Transverse colon (tissue), 4 donors: ENCODE measurements around the gene PSG5.
"Not testable (repeated sequence)": the region's sequence is repeated elsewhere in the genome, so short reads cannot be mapped to it uniquely, and the experiment has no call there.

Source experiments
- CTCF ChIP-seq, 5 experiments: fragments of 200-600 bp in 3 of 5; fragments of 450-650 bp in 2 of 5; sonication (generic) in 3 of 5; IDR thresholded peaks; 1 replicate in 2 of 5; 2 replicates in 3 of 5; pipeline ENCODE4 v1.5.1; 2016 to 2017; ENCODE audit warnings: antibody characterized with exemption in 5 of 5, inconsistent platforms in 3 of 5, mild to moderate bottlenecking in 2 of 5, moderate library complexity in 1 of 5
- POLR2A ChIP-seq: fragments of 450-650 bp; IDR thresholded peaks from one replicate; pipeline ENCODE4 v1.6.1; 2016; ENCODE audit warnings: antibody characterized with exemption, mild to moderate bottlenecking, moderate library complexity
- POLR2AphosphoS5 ChIP-seq, 3 donors: sonication (generic); formaldehyde crosslinking; IDR thresholded peaks; one replicate each; pipeline ENCODE4 v1.6.1; 2016; ENCODE audit warnings: antibody characterized with exemption in 3 of 3

DNA sequence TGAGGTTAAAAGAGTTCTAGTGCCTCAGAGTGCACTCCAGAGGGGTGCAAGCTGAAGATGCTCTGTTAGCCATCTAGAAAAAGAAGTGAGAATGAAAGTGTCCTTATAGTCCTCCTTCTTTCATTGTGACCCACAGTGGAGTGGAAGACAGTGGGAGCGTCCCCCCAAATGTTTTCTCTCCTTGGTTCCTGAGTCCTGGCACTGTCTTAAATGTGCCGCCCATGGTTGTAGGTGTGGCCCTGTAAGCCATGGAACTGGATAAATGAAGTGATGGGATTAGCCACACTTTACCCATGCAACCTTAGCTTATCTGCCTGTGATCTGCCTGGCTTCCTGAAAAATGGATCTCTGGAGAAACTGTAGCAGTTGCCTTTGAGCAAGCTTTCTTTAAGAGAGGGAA lies 42.4 kb upstream of the PSG5 start:
- not testable (repeated sequence) for TF ChIP-seq CTCF (IDR thresholded peaks at IDR 0.05); POLR2A; POLR2AphosphoS5 (IDR thresholded peaks at IDR 0.05)
